Nephron (organoid): Measurements from ENCODE around the gene ITPKC.
"Not testable (repeated sequence)": the region's sequence is repeated elsewhere in the genome, so short reads cannot be mapped to it uniquely, and the experiment has no call there.

ENCODE experiments used
- H3K27ac Mint-ChIP-seq, 3 experiments: 2 replicates each; pipeline ENCODE4 v1.8.0; 2020; ENCODE audit warnings: mixed read lengths in 3 of 3, mild to moderate bottlenecking in 2 of 3, moderate library complexity in 1 of 3
- H3K27me3 Mint-ChIP-seq: 2 replicates; pipeline ENCODE4 v1.8.0; 2021; ENCODE audit warnings: low read depth, mild to moderate bottlenecking, moderate library complexity, mixed read lengths
- H3K36me3 Mint-ChIP-seq: 2 replicates; pipeline ENCODE4 v1.8.0; 2020; ENCODE audit warnings: low read depth, mixed read lengths
- H3K4me1 Mint-ChIP-seq: 2 replicates; pipeline ENCODE4 v1.8.0; 2020; ENCODE audit warnings: mixed read lengths
- H3K4me3 Mint-ChIP-seq, 3 experiments: 2 replicates each; pipeline ENCODE4 v1.8.0; 2020; ENCODE audit warnings: mild to moderate bottlenecking in 3 of 3, mixed read lengths in 3 of 3, moderate library complexity in 2 of 3
- H3K9me3 Mint-ChIP-seq: 2 replicates; pipeline ENCODE4 v1.8.0; 2020; ENCODE audit warnings: mixed read lengths
- TF ChIP-seq, protein P1 (sequence below), 3 experiments: fragments of 200-600 bp; sonication (generic); IDR thresholded peaks; one replicate each; pipeline ENCODE4 v1.5.0; 2021; ENCODE audit warnings: antibody characterized with exemption in 3 of 3; ENCODE audit not compliant: unreplicated experiment in 3 of 3

The ITPKC gene

DNA sequence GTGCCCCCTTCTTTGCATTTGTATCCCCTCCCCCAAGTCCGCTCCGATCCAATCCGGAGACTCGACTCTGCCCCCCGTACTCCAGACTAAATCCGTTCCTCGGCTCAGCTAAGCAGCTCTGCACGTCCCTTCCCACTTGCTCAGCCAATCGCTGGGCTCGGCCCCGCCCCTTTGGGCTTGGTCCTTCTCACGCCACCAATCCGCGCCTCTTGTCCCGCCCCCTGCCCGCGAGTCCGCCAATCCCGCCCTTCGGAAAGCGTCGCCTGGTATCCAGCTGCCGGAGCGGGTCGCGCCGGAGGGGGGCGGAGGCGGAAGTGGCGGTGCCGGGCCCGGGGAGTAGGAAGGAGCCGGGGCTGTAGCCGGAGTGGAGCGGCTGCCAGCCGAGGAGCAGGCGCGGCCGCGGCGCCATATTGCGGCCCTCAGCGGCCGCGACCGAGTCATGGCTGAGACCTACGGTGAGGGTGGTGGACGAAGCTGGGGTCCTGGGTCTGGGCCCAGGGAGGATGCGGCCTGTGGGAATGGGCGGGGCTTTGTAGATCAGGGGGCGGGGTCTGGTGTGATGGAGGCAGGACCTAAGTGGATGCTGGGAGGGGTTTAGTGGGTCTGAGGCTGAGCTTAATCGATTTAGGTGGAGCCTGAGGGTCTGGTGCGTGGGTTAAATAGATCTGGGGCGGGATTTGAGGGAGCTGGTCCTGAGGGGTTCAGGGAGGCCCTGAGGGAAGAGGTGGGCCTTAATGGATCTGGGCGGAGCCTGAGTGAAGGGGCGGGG is 61.2 kb downstream of the ITPKC start, which contains the start of gene RAB4B:
Gene RAB4B (plus strand): TSS at position 311 of the 769 bp plus-strand sequence. CDS start 129 bp downstream, at position 440.
- TF ChIP-seq, protein P1, sequence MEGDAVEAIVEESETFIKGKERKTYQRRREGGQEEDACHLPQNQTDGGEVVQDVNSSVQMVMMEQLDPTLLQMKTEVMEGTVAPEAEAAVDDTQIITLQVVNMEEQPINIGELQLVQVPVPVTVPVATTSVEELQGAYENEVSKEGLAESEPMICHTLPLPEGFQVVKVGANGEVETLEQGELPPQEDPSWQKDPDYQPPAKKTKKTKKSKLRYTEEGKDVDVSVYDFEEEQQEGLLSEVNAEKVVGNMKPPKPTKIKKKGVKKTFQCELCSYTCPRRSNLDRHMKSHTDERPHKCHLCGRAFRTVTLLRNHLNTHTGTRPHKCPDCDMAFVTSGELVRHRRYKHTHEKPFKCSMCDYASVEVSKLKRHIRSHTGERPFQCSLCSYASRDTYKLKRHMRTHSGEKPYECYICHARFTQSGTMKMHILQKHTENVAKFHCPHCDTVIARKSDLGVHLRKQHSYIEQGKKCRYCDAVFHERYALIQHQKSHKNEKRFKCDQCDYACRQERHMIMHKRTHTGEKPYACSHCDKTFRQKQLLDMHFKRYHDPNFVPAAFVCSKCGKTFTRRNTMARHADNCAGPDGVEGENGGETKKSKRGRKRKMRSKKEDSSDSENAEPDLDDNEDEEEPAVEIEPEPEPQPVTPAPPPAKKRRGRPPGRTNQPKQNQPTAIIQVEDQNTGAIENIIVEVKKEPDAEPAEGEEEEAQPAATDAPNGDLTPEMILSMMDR (IDR thresholded peaks at IDR 0.05; ENCODE audit: unreplicated experiment in 3 of 3) = no peak
- Mint-ChIP-seq H3K9me3 (no peaks in the 10 kb centered on the region), H3K4me3 (peak within 1 kb of the TSS; percentile 86 to 91 (median 87)), H3K4me1 (peaks cover 14% of the 10 kb centered on the region), H3K27ac (peak within 1 kb of the TSS; percentile 97 to 100 (median 100)), H3K27me3 (peaks cover 5% of the 10 kb centered on the region), H3K36me3 (no peaks in the 10 kb centered on the region)

- TF ChIP-seq, protein P1 (IDR thresholded peaks at IDR 0.05; ENCODE audit: unreplicated experiment in 3 of 3) = no peak
- Mint-ChIP-seq H3K27ac (peak overlapping the region; percentile 97 to 100 (median 100)), H3K27me3 (peaks cover 5% of the 10 kb centered on the region), H3K4me3 (peak overlapping the region; percentile 86 to 91 (median 87)), H3K36me3 (no peaks in the 10 kb centered on the region), H3K9me3 (no peaks in the 10 kb centered on the region), H3K4me1 (peaks cover 14% of the 10 kb centered on the region)
Measured at GRCh38 chr19:40778706-40779284, 61.9 kb downstream of the ITPKC start.

- Mint-ChIP-seq H3K27me3 (peaks cover 5% of the 10 kb centered on the region), H3K4me3 (peak overlapping the region; percentile 20 to 72 (median 37)), H3K36me3 (no peaks in the 10 kb centered on the region), H3K27ac (peak overlapping the region in 1 of 3 experiments; percentile 49), H3K4me1 (peaks cover 14% of the 10 kb centered on the region), H3K9me3 (no peaks in the 10 kb centered on the region)
- TF ChIP-seq, protein P1 (IDR thresholded peaks at IDR 0.05; ENCODE audit: unreplicated experiment in 3 of 3) = no peak
Measured at GRCh38 chr19:40780582-40780981, 63.7 kb downstream of the ITPKC start.

DNA sequence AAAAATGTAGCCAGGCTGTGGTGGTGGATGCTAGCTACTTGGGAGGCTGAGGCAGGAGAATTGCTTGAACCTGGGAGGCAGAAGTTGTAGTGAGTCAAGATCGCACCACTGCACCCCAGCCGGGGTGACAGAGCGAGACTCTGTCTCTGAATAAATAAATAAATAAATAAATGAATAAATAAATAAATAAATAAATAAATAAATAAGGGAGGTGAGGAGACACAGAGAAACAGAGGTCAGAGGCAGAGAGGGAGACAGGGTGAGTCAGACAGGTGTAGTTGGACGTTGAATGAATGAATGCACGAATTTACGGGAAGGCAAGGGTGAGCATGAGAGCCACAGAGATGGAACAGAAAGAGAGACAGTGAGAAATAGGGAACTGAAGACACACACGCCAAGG is 64.2 kb downstream of the ITPKC start:
- Mint-ChIP-seq H3K27ac (no peak overlapping the region), H3K4me1 (peaks cover 14% of the 10 kb centered on the region), H3K27me3 (peaks cover 5% of the 10 kb centered on the region), H3K36me3 (no peaks in the 10 kb centered on the region), H3K9me3 (no peaks in the 10 kb centered on the region), H3K4me3 (no peak overlapping the region)
- TF ChIP-seq, protein P1 (IDR thresholded peaks at IDR 0.05; ENCODE audit: unreplicated experiment in 3 of 3) = no peak

- Mint-ChIP-seq H3K4me3 (no peak overlapping the region), H3K9me3 (no peaks in the 10 kb centered on the region), H3K36me3 (no peaks in the 10 kb centered on the region), H3K27me3 (peaks cover 5% of the 10 kb centered on the region), H3K4me1 (peaks cover 3% of the 10 kb centered on the region), H3K27ac (no peak overlapping the region)
- TF ChIP-seq, protein P1 (IDR thresholded peaks at IDR 0.05; ENCODE audit: unreplicated experiment in 3 of 3) = no peak
Measured at GRCh38 chr19:40783711-40784110, 66.8 kb downstream of the ITPKC start.

GRCh38 chr19:40784146-40784545 is 67.2 kb downstream of the ITPKC start:
- H3K36me3 Mint-ChIP-seq, H3K27me3 Mint-ChIP-seq, H3K9me3 Mint-ChIP-seq, H3K27ac Mint-ChIP-seq, H3K4me1 Mint-ChIP-seq, H3K4me3 Mint-ChIP-seq: not testable (repeated sequence)
